ACC112 (cell line): ENCODE measurements around the gene GPC6.

Experiments
- H2AFZ ChIP-seq: fragments of 200-600 bp; sonication (generic); one replicate; pipeline ENCODE4 v1.6.0; 2017; ENCODE audit warnings: antibody characterized with exemption, low read length; ENCODE audit not compliant: unreplicated experiment
- H3K27ac ChIP-seq: fragments of 200-600 bp; sonication (generic); 2 replicates; pipeline ENCODE4 v1.5.1; 2014; ENCODE audit warnings: low read depth, mild to moderate bottlenecking, antibody characterized with exemption, low read length, moderate library complexity
- H3K27me3 ChIP-seq: fragments of 200-600 bp; sonication (generic); 2 replicates; pipeline ENCODE4 v1.6.1; 2014; ENCODE audit warnings: mild to moderate bottlenecking, antibody characterized with exemption, low read length, moderate library complexity, mixed read lengths; ENCODE audit not compliant: insufficient read depth
- H3K36me3 ChIP-seq: fragments of 200-600 bp; sonication (generic); 2 replicates; pipeline ENCODE4 v1.6.1; 2016; ENCODE audit warnings: mild to moderate bottlenecking, antibody characterized with exemption, low read length, moderate library complexity, mixed read lengths; ENCODE audit not compliant: insufficient read depth
- H3K4me1 ChIP-seq: fragments of 200-600 bp; sonication (generic); one replicate; pipeline ENCODE4 v1.6.1; 2016; ENCODE audit warnings: low read length, mixed read lengths; ENCODE audit not compliant: insufficient read depth, unreplicated experiment, control insufficient read depth
- H3K4me3 ChIP-seq: fragments of 200-600 bp; sonication (generic); 2 replicates; pipeline ENCODE4 v1.5.1; 2014; ENCODE audit warnings: mild to moderate bottlenecking, low read depth, low read length
- H3K79me2 ChIP-seq: fragments of 200-600 bp; sonication (generic); one replicate; pipeline ENCODE4 v1.6.0; 2016; ENCODE audit warnings: low read length; ENCODE audit not compliant: control insufficient read depth, unreplicated experiment, insufficient read depth

GPC6 gene

DNA sequence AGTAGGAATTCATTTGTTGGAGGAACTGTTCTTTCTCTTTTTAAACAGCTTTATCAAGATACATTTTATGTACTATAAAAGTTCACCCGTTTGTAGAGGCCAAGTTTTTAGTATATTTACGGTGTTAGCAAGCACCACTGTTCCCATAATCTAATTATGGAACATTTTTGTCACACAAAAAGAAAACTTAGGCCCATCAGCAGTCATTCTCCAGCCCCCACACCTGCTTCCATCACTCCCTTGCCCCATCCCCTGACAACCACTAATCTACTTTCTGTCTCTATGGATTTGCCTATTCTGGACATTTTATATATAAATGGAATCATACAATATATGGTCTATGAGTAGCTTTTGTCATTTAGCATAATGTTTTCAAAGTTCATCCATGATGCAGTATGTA is 787.9 kb downstream of the GPC6 start:
- no peaks in the 10 kb centered on the region for H3K36me3 ChIP-seq
- no peak overlapping the region for H3K4me3 ChIP-seq
- H3K27ac ChIP-seq = no peak overlapping the region
- H2AFZ ChIP-seq = no peak overlapping the region
- H3K79me2 ChIP-seq = no peaks in the 10 kb centered on the region
- H3K4me1 ChIP-seq = peaks cover 14% of the 10 kb centered on the region
- H3K27me3 ChIP-seq = no peaks in the 10 kb centered on the region

DNA sequence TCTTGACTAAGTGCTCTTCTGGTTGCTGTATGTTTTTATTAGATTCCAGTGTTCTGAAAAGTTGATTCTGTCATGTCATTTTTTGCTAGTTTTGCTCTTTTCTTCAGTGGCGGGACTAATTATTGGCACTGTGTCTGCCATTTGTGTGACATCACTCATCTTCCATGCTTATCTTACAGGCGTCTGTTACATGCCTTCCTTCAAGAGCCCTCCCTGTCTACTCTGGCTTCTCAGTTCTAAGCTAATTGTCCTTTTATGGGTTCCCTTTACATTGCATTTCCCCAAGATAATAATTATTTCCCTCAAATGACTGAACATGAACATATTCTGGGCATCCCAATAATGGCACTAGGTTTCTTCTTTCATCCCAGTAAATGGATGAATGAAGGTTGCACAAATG is 793.8 kb downstream of the GPC6 start:
- Histone ChIP-seq H3K79me2 (no peaks in the 10 kb centered on the region), H3K4me1 (peaks cover 11% of the 10 kb centered on the region), H3K27ac (no peak overlapping the region), H3K27me3 (no peaks in the 10 kb centered on the region), H2AFZ (no peak overlapping the region), H3K36me3 (no peaks in the 10 kb centered on the region), H3K4me3 (no peak overlapping the region)

DNA sequence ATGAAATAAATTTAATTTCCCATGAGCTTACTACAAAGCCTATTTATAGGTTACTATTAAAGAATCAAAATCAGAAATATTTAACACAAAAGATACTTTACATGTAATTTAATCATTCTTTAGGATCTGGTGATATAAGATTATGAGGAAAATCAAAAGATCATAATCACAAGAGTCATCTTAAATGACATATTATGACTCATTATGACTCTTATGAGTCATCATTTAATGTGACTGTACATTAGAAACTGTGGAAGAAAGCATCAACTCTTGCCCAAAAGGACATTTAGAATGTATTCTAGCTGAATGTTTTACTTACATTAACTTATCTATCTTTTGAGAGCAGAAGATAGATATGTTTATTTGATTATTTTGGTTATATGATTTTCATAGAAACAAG is 794.2 kb downstream of the GPC6 start:
- H3K27me3 ChIP-seq = no peaks in the 10 kb centered on the region
- no peaks in the 10 kb centered on the region for H3K79me2 ChIP-seq
- H3K4me1 ChIP-seq = peaks cover 11% of the 10 kb centered on the region
- H3K4me3 ChIP-seq = no peak overlapping the region
- no peak overlapping the region for H3K27ac ChIP-seq
- H2AFZ ChIP-seq = no peak overlapping the region
- no peaks in the 10 kb centered on the region for H3K36me3 ChIP-seq

DNA sequence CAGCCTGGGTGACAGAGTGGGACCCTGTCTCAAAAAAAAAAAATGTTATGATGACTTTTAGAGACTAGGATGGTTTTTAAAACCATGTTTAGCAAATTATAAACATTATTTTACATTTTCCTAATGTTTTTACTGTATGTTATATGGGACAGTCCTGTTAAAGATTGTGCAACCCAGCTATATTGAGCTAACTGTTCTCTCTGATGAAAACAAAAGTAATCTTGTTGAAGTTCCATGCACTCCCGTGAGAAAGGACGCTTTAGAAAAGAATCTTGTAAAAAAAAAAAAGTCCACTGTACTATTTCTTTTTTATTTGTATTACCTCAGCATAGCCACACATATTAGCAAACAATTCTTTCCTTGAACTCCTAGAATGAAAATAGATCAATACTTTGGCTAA is 801.6 kb downstream of the GPC6 start:
- Histone ChIP-seq H3K79me2 (no peaks in the 10 kb centered on the region), H3K4me1 (no peaks in the 10 kb centered on the region), H3K27me3 (no peaks in the 10 kb centered on the region), H3K27ac (no peak overlapping the region), H2AFZ (no peak overlapping the region), H3K36me3 (no peaks in the 10 kb centered on the region), H3K4me3 (no peak overlapping the region)

DNA sequence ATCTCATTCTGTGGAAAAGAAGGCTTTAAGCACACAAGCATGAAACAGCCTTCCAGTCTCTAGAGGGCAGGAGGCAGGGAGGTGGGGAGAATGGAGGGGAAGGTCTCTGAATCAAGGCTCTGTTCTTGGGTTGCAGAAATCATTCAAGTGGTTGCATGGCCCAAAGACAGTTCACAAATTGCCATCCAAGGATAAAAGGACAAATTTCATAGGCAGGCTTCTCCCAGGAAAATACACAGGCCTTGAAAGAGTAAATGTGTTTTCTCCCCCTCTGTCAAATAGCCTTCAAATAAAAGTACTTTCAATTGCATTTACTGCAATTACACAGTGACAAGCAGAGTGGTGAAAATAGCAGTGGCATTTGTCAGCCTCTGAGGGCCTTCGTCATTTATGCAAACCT is 802.0 kb downstream of the GPC6 start:
- Histone ChIP-seq H3K4me3 (no peak overlapping the region), H2AFZ (no peak overlapping the region), H3K27ac (no peak overlapping the region), H3K27me3 (no peaks in the 10 kb centered on the region), H3K36me3 (no peaks in the 10 kb centered on the region), H3K4me1 (no peaks in the 10 kb centered on the region), H3K79me2 (no peaks in the 10 kb centered on the region)

DNA sequence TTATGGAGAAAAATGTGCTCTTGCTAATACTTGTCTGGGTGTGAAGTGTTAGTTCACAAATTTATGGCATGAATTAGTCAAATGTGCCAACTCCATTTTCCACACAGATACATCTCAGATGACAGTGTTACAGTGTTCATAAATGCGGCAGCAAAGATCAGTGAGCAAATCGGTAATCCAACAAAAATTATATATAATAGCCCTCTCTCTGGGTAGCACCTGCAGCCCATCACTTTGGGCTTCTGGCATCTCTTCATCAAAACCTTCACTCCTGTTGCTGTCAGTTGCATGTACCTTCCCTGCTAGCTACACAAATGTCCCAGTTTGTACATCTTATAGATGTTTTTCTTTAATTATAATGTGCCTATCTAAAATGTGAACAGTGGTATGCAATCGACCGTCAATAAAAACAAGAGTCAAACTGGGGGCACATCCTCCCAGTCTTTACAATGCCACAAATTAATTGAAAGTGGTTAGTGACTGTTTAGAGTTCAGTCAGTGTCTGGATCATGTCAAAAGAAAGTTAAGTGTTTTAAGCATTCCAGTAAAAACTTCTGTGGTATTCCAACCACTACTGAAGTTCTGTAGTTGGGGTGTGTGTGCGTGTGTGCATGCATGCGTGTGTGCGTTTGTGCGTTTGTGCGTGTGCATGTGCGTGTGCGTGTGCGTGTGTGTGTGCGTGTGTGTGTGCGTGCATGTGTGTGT is 804.0 kb downstream of the GPC6 start:
- H3K79me2 ChIP-seq = no peaks in the 10 kb centered on the region
- no peak overlapping the region for H2AFZ ChIP-seq
- H3K27ac ChIP-seq = no peak overlapping the region
- no peaks in the 10 kb centered on the region for H3K36me3 ChIP-seq
- H3K4me3 ChIP-seq = no peak overlapping the region
- H3K27me3 ChIP-seq = no peaks in the 10 kb centered on the region
- H3K4me1 ChIP-seq = no peaks in the 10 kb centered on the region

DNA sequence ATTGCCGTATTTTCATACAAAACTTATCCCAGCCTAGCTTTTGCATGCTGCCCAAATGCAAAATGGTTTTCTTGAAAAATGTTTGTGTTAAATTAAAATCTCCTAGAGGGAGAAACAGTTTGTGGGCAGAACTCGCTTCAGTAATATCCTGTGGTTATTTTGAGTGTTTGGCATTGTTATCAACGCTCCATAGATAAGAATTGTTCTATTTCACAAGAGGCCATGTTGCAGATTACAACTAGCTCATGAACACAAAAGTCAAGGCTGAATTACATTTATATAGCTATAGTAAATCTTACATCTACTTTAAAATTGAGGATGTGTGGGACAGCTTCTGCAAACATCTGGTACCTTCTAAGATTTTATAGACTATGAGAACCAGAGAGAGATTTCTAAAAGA is 805.0 kb downstream of the GPC6 start:
- Histone ChIP-seq H2AFZ (no peak overlapping the region), H3K27ac (no peak overlapping the region), H3K4me3 (no peak overlapping the region)

DNA sequence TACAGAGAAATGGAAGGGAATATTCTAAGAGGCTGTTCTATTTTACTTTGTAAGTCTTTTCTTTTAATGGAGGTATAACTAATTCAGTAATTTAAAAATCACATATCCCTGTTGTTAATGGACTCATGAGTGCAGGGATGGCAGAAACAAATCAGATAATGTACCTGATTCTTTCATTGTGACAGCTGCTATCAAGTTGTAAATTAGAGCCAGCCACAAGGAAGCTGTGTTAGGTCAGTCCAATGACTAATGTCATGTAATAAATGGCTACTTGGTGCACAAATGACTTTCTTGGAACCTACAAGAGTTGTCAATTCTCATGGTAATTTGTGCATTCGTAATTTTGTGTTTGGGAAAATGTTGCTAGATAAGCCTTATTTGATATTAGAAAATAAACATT is 806.5 kb downstream of the GPC6 start:
- H3K36me3 ChIP-seq = no peaks in the 10 kb centered on the region
- no peak overlapping the region for H3K4me3 ChIP-seq
- no peak overlapping the region for H2AFZ ChIP-seq
- H3K27ac ChIP-seq = no peak overlapping the region
- no peaks in the 10 kb centered on the region for H3K79me2 ChIP-seq
- H3K4me1 ChIP-seq = no peaks in the 10 kb centered on the region
- H3K27me3 ChIP-seq = no peaks in the 10 kb centered on the region

More for the DNA sequence above, 805.0 kb downstream of the GPC6 start:
- Histone ChIP-seq H3K27me3 (no peaks in the 10 kb centered on the region), H3K36me3 (no peaks in the 10 kb centered on the region), H3K4me1 (no peaks in the 10 kb centered on the region), H3K79me2 (no peaks in the 10 kb centered on the region)

DNA sequence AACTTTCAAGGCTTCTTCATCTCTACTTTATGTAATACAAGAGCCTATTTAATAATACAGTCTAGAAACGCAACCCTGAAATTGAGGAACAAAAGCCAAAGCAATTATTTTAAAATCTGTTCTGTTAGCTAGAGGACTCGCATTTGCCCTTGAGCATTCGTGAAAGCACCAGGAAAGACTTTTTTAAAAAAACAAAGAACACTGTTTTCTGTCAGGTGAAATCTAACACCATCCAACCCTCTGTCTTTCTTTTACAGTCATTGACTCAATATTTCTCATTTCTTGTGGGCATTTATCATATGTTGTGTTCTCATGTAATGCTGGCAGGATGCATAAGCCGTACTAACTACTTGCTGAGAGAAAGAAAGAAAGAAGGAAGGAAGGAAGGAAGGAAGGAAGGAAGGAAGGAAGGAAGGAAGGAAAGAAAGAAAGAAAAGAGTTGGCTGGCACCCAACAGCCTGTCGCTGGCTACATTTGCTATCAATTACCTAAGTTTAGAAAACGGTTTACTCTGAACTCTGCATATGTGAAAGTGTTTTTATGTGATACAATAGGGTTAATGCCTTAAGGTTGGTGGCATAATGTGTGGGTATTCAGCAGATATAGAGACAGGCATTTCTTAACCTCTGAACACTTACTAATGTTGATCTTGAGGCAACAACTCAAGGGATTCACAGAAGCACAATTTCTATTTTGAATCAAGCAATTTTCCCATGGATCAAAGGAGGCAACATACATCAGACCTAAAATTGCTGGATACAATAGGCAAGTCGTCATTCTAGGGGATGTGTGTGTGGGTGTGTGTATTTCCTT is 807.4 kb downstream of the GPC6 start:
- Histone ChIP-seq H3K4me1 (no peaks in the 10 kb centered on the region), H3K27me3 (no peaks in the 10 kb centered on the region), H3K4me3 (no peak overlapping the region), H3K36me3 (no peaks in the 10 kb centered on the region), H3K27ac (no peak overlapping the region), H3K79me2 (no peaks in the 10 kb centered on the region), H2AFZ (no peak overlapping the region)

DNA sequence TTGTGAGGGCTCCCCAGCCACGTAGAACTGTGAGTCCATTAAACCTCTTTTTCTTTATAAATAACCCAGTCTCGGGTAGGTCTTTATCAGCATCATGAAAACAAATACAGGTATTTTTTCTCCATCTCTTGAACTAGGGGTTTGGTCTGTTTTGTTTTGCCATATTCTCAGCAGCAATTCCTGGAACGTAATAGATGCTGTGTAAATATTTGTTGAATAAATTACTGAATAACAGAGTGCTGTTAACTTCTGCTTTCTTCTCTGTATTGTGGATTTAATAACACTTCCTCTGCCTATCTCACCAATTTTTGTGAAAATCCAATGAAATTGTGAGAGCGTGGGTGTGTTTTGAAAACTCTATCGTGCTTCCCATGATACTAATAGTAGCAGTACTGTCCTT is 823.4 kb downstream of the GPC6 start:
- Histone ChIP-seq H2AFZ (no peak overlapping the region), H3K27ac (no peak overlapping the region), H3K4me1 (no peaks in the 10 kb centered on the region), H3K79me2 (no peaks in the 10 kb centered on the region), H3K36me3 (no peaks in the 10 kb centered on the region), H3K4me3 (no peak overlapping the region), H3K27me3 (no peaks in the 10 kb centered on the region)

DNA sequence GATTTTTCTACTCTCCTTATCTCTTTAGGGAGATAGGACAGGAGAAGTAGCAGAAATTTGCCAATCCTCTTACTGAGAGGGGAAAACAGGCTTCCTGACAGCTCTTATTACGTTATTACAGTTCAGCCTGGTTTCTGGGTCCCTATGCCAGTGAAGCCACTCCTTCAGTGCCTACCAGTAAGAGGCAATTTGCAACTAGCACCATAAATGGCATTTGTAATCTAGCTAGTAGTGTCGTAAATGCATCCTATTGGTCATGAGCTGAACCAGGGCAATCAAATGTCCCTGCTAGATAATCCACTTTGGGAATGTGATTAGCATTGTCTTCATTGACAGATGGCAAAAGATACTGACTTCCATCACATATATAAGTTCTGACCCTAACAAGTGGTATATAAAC is 824.1 kb downstream of the GPC6 start:
- H3K4me1 ChIP-seq = no peaks in the 10 kb centered on the region
- H2AFZ ChIP-seq = no peak overlapping the region
- H3K4me3 ChIP-seq = no peak overlapping the region
- no peaks in the 10 kb centered on the region for H3K79me2 ChIP-seq
- no peak overlapping the region for H3K27ac ChIP-seq
- H3K27me3 ChIP-seq = no peaks in the 10 kb centered on the region
- H3K36me3 ChIP-seq = no peaks in the 10 kb centered on the region
